Measurements from ENCODE around the gene FAF1.
A peak's percentile ranks its signal among the peaks of the same experiment; 100 is the strongest.
"Not testable (repeated sequence)": the region's sequence is repeated elsewhere in the genome, so short reads cannot be mapped to it uniquely, and the experiment has no call there.

Gene FAF1

DNA sequence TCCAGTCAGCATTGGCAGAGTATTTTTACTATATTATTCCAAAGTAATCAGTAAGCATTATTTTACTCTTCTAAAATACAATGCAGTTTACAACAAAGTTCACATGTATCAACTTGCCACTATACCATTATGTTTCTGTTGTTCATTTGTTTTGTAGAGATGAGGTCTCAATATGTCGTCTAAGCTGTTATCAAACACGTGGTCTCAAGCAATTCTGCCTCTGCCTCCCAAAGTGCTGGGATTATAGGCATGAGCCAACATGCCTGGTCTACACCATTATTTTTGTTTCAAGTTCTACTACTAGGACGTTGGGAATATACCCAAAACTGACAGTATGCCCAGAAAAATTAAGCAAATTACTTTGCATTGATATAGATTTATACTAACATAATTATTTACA is 19.8 kb downstream of the FAF1 start:
- DNase-seq (ENCODE audit: low read depth), result no peak
- TF ChIP-seq, protein P1, sequence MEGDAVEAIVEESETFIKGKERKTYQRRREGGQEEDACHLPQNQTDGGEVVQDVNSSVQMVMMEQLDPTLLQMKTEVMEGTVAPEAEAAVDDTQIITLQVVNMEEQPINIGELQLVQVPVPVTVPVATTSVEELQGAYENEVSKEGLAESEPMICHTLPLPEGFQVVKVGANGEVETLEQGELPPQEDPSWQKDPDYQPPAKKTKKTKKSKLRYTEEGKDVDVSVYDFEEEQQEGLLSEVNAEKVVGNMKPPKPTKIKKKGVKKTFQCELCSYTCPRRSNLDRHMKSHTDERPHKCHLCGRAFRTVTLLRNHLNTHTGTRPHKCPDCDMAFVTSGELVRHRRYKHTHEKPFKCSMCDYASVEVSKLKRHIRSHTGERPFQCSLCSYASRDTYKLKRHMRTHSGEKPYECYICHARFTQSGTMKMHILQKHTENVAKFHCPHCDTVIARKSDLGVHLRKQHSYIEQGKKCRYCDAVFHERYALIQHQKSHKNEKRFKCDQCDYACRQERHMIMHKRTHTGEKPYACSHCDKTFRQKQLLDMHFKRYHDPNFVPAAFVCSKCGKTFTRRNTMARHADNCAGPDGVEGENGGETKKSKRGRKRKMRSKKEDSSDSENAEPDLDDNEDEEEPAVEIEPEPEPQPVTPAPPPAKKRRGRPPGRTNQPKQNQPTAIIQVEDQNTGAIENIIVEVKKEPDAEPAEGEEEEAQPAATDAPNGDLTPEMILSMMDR (IDR thresholded peaks at IDR 0.05; ENCODE audit: low read depth, low read length), result no peak
- TF ChIP-seq, protein P2, sequence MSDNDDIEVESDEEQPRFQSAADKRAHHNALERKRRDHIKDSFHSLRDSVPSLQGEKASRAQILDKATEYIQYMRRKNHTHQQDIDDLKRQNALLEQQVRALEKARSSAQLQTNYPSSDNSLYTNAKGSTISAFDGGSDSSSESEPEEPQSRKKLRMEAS (IDR thresholded peaks at IDR 0.05; ENCODE audit: low read depth, low read length), result no peak
- TF ChIP-seq POLR2A (IDR thresholded peaks at IDR 0.05; ENCODE audit: extremely low read depth, insufficient read length) (no peak), MYC (IDR thresholded peaks at IDR 0.05; ENCODE audit: low read depth, low read length) (no peak)
- H3K4me3 ChIP-seq (ENCODE audit: low read depth, low read length), result no peak overlapping the region

DNA sequence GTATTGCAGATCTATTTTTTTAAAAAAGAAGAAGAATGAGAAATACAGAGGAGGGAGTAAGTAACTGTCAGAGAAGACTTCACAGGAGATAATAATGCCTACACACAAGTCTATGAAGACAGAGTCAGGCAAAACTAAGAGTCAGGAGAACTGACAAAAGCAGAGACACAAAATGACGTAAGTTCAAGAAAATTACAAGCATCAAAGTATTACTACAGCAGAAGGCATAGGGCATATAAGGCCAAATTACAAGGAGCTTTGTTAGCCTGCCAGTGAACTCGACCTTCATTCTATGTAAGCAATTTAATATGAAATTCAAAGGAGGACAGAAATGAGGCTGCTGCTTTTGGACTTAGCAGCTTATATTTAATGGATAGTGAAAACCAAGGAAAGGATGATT is 23.7 kb downstream of the FAF1 start:
- no peak for DNase-seq (ENCODE audit: low read depth)
- TF ChIP-seq, protein P1 (IDR thresholded peaks at IDR 0.05; ENCODE audit: low read depth, low read length), result no peak
- TF ChIP-seq POLR2A (IDR thresholded peaks at IDR 0.05; ENCODE audit: extremely low read depth, insufficient read length) (no peak), MYC (IDR thresholded peaks at IDR 0.05; ENCODE audit: low read depth, low read length) (no peak)
- TF ChIP-seq, protein P2 (IDR thresholded peaks at IDR 0.05; ENCODE audit: low read depth, low read length), result no peak
- no peak overlapping the region for H3K4me3 ChIP-seq (ENCODE audit: low read depth, low read length)

DNA sequence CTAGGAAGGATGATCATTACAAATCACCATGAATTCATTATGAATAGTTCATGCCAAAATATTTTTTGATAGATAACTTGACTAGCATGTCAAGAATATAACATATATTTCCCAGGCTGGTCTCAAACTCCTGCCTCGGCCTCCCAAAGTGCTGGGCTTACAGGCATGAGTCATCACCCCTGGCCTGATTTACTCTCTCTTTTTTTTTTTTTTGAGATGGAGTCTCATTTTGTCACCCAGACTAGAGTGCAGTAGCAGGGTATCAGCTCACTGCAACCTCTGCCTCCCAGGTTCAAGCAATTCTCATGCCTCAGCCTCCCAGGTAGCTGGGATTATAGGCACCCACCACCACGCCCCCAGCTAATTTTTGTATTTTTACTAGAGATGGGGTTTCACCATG is 24.8 kb downstream of the FAF1 start:
- H3K4me3 ChIP-seq (ENCODE audit: low read depth, low read length); DNase-seq (ENCODE audit: low read depth): not testable (repeated sequence)

DNA sequence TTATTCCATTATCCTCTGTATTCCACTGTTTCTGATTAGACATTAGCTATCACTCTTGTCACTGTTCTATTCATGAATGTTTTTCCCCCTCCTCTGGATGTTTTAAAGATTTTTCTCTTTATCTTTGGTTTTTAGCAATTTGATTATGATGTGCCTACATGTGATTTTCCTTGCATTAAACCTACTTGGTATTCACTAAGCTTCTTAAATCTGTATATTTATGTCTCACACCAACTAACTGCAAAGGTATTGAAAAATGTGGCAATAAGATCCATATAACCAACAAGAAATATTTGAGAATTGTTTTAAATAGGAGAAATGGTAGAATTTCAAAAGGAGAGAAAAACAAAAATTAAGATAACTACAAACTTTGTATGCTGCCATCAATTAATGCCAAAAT is 25.2 kb downstream of the FAF1 start:
- TF ChIP-seq, protein P2 (IDR thresholded peaks at IDR 0.05; ENCODE audit: low read depth, low read length), result no peak
- TF ChIP-seq MYC (IDR thresholded peaks at IDR 0.05; ENCODE audit: low read depth, low read length) (no peak), POLR2A (IDR thresholded peaks at IDR 0.05; ENCODE audit: extremely low read depth, insufficient read length) (no peak)
- TF ChIP-seq, protein P1 (IDR thresholded peaks at IDR 0.05; ENCODE audit: low read depth, low read length), result no peak
- no peak overlapping the region for H3K4me3 ChIP-seq (ENCODE audit: low read depth, low read length)
- no peak for DNase-seq (ENCODE audit: low read depth)

DNA sequence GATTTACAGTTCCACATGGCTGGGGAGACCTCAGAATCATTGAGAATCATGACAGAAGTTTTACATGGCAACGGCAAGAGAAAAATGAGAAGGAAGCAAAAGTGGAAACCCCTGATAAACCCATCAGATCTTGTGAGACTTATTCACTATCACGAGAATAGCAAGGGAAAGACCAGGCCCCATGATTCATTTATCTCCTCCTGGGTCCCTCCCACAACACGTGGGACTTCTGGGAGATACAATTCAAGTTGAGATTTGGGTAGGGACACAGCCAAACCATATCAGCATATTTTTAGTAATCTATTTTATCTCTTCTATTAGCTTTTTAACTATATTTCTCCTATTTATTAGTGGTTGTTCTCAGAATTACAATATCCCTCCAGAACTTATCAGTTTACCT is 26.3 kb downstream of the FAF1 start:
- DNase-seq (ENCODE audit: low read depth); H3K4me3 ChIP-seq (ENCODE audit: low read depth, low read length): not testable (repeated sequence)

DNA sequence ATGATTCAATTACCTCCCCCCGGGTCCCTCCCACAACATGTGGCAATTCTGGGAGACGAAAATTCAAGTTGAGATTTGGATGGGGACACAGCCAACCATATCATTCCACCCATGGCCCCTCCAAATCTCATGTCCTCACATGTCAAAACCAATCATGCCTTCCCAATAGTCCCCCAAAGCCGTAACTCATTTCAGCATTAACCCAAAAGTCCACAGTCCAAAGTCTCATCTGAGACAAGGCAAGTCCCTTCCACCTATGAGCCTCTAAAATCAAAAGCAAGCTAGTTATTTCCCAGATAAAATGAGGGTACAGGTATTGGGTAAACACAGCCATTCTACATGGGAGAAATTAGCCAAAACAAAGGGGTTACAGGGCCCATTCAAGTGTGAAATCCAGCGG is 28.0 kb downstream of the FAF1 start:
- not testable (repeated sequence) for H3K4me3 ChIP-seq (ENCODE audit: low read depth, low read length); DNase-seq (ENCODE audit: low read depth)

DNA sequence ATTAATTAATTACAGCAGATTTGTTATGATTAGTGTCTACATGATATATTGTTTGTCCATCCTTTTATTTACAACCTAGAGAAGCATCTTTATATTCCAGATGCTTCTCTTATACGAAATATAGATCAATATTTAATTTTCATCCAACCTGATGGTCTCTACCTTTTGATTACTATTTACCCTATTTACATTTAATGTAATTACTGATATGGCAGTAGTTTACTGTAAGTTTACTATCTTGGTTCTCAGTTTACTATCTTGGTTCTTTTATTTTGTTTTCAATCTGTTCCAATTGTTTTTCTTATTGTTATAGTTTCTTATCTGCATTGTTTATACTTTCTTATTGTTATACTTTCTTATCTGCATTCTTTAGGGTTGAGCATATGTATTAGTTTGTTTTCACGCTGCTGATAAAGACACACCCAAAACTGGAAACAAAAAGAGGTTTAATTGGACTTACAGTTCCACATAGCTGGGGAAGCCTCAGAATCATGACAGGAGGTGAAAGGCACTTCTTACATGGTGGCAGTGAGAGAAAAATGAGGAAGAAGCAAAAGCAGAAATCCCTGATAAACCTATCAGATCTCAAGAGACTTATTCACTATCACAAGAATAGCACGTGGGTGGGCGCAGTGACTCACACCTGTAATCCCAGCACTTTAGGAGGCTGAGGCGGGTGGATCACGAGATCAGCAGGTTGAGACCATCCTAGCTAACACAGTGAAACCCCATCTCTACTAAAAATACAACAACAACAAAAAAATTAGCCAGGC is 28.9 kb downstream of the FAF1 start:
- TF ChIP-seq, protein P2 (IDR thresholded peaks at IDR 0.05; ENCODE audit: low read depth, low read length), result no peak
- TF ChIP-seq POLR2A (IDR thresholded peaks at IDR 0.05; ENCODE audit: extremely low read depth, insufficient read length), result no peak
- TF ChIP-seq, protein P1 (IDR thresholded peaks at IDR 0.05; ENCODE audit: low read depth, low read length), result no peak
- TF ChIP-seq MYC (IDR thresholded peaks at IDR 0.05; ENCODE audit: low read depth, low read length), result no peak
- DNase-seq (ENCODE audit: low read depth), result peak; percentile 62

More for the DNA sequence above, 28.9 kb downstream of the FAF1 start:
- no peak overlapping the region for H3K4me3 ChIP-seq (ENCODE audit: low read depth, low read length)
